Activated T-helper 17 cell treated with anti-CD3 and anti-CD28 coated beads, Interleukin-2, amount 50 U/mL, for 72 hours (primary cell): ENCODE data around the gene BSG. TPM values are rescaled to one million over a fixed set of nuclear protein-coding genes. Genes with fewer than 3 reads are reported as not detected.

Source experiments
- ATAC-seq: fragments of 150-1000 bp; cut with Tn5 transposase; replicated peaks from 2 replicates; pipeline ENCODE4 v1.10.0; 2021; ENCODE audit warnings: mild to moderate bottlenecking, moderate library complexity
- H3K27ac Mint-ChIP-seq: one replicate; pipeline ENCODE4 v1.8.0; 2022; ENCODE audit warnings: mixed read lengths
- H3K27me3 Mint-ChIP-seq: one replicate; pipeline ENCODE4 v1.8.0; 2022; ENCODE audit warnings: mixed read lengths
- H3K36me3 Mint-ChIP-seq: one replicate; pipeline ENCODE4 v1.8.0; 2022; ENCODE audit warnings: low read depth, mild to moderate bottlenecking, mixed read lengths
- H3K4me1 Mint-ChIP-seq: one replicate; pipeline ENCODE4 v1.8.0; 2022; ENCODE audit warnings: mixed read lengths
- H3K4me3 Mint-ChIP-seq: one replicate; pipeline ENCODE4 v1.8.0; 2022; ENCODE audit warnings: mild to moderate bottlenecking, mixed read lengths
- H3K9me3 Mint-ChIP-seq: one replicate; pipeline ENCODE4 v1.8.0; 2022; ENCODE audit warnings: mixed read lengths
- total RNA-seq, 2 donors: library from RNA; stranded (reverse); gene quantifications; one replicate each; pipeline ENCODE4 v1.2.3, GENCODE V29; 2022

BSG gene
- total RNA-seq, 2 donors from 2014 or later: 170 to 244 TPM

DNA sequence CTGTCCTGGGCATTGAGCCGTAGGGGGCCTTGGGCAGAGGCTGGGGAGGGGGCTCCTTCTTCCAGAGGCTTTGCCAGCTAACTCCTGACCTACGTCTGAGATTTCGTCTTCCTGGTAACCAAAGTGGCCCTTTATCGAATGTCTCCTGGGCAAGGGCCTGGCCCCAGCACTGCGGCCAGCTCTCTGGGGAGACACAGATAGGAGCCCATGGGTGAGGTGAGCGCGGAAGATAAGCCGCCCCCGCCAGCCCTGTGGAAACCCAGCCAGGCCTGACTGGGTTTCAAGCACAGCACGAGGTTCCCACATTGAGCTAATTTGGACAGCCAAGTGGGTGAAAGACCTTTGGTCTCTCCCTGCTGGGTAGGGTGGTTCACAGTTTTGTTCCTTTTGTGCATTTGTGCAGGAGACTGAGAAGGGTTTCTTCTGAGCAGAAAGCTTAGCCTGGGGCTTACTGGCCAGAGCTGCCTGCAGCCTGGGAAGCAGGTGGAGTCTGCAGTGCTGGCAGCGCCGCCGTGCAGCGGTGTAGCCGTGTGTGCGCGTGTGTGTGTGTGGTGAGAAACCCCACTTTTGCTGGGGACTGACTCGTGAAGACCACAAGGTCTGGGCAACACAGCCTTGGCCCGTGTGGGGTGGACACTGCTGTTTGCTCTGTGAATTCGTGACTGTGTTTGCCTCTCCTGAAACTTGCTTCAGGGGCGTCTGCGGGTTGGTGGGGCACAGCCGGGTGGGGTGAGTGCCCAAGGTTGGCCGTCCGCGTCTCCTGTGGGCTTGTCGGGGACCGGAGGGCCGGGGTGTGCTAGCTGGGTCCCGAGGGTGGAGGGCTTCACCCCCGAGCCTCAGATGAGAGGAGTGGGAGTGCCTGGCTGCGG lies 2.5 kb downstream of the BSG start:
- peaks cover 12% of the 10 kb centered on the region for H3K4me1 Mint-ChIP-seq
- H3K27ac Mint-ChIP-seq: no peak overlapping the region
- no peaks in the 10 kb centered on the region for H3K9me3 Mint-ChIP-seq
- no peaks in the 10 kb centered on the region for H3K27me3 Mint-ChIP-seq
- peaks cover 29% of the 10 kb centered on the region for H3K36me3 Mint-ChIP-seq
- H3K4me3 Mint-ChIP-seq: peak overlapping the region; percentile 99
- no peak for ATAC-seq

GRCh38 chr19:575527-576506 lies 3.4 kb downstream of the BSG start:
- H3K27me3 Mint-ChIP-seq: no peaks in the 10 kb centered on the region
- no peak for ATAC-seq
- no peak overlapping the region for H3K27ac Mint-ChIP-seq
- no peak overlapping the region for H3K4me3 Mint-ChIP-seq
- peaks cover 12% of the 10 kb centered on the region for H3K4me1 Mint-ChIP-seq
- H3K36me3 Mint-ChIP-seq: peaks cover 36% of the 10 kb centered on the region
- H3K9me3 Mint-ChIP-seq: no peaks in the 10 kb centered on the region

- Mint-ChIP-seq H3K27me3 (no peaks in the 10 kb centered on the region), H3K4me1 (peaks cover 6% of the 10 kb centered on the region), H3K4me3 (no peak overlapping the region), H3K9me3 (no peaks in the 10 kb centered on the region), H3K27ac (no peak overlapping the region), H3K36me3 (peaks cover 30% of the 10 kb centered on the region)
- ATAC-seq: no peak
Observed at GRCh38 chr19:576768-577438, 4.5 kb downstream of the BSG start.

DNA sequence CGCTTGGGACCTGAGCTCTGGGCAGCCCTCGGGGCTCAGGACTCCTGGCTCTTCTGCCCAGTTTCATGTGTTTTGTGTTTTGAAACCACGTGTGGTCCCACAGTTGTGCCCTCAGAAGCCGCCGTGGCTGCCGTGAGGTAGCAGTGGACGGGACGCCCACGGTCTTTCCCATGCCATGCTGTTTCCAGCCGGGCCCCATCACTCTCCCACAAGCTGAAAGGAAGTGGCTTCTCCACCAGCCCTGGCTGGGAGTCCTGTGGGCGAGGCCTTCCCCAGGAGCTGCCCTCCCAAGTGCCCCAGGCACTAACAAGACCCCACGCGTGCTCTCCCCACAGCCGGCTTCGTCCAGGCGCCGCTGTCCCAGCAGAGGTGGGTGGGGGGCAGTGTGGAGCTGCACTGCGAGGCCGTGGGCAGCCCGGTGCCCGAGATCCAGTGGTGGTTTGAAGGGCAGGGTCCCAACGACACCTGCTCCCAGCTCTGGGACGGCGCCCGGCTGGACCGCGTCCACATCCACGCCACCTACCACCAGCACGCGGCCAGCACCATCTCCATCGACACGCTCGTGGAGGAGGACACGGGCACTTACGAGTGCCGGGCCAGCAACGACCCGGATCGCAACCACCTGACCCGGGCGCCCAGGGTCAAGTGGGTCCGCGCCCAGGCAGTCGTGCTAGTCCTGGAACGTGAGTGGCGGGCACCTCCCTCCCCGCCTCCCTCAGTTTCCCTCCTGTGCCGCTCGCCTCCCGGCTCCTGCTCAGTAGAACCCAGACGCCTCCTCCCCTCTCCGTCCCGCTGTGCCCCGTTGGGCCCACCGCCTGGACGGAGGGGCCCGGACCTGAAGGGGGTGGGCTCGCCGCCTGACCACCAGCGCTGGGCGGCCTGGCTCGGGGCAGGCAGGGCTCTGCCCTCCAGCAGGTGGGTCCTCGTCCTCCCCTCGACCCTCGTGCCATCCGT lies 5.3 kb downstream of the BSG start:
- H3K27ac Mint-ChIP-seq: no peak overlapping the region
- H3K27me3 Mint-ChIP-seq: no peaks in the 10 kb centered on the region
- no peak for ATAC-seq
- no peaks in the 10 kb centered on the region for H3K9me3 Mint-ChIP-seq
- H3K4me3 Mint-ChIP-seq: no peak overlapping the region
- peaks cover 6% of the 10 kb centered on the region for H3K4me1 Mint-ChIP-seq
- H3K36me3 Mint-ChIP-seq: peaks cover 31% of the 10 kb centered on the region

- H3K27ac Mint-ChIP-seq: no peak overlapping the region
- no peak for ATAC-seq
- H3K36me3 Mint-ChIP-seq: peaks cover 32% of the 10 kb centered on the region
- no peak overlapping the region for H3K4me3 Mint-ChIP-seq
- H3K4me1 Mint-ChIP-seq: peaks cover 6% of the 10 kb centered on the region
- H3K9me3 Mint-ChIP-seq: no peaks in the 10 kb centered on the region
- H3K27me3 Mint-ChIP-seq: no peaks in the 10 kb centered on the region
Observed at GRCh38 chr19:579111-579841, 6.9 kb downstream of the BSG start.

GRCh38 chr19:579842-580155 lies 7.4 kb downstream of the BSG start:
- ATAC-seq: no peak
- Mint-ChIP-seq H3K9me3 (no peaks in the 10 kb centered on the region), H3K4me1 (peaks cover 2% of the 10 kb centered on the region), H3K4me3 (no peak overlapping the region), H3K36me3 (peaks cover 32% of the 10 kb centered on the region), H3K27ac (no peak overlapping the region), H3K27me3 (no peaks in the 10 kb centered on the region)

DNA sequence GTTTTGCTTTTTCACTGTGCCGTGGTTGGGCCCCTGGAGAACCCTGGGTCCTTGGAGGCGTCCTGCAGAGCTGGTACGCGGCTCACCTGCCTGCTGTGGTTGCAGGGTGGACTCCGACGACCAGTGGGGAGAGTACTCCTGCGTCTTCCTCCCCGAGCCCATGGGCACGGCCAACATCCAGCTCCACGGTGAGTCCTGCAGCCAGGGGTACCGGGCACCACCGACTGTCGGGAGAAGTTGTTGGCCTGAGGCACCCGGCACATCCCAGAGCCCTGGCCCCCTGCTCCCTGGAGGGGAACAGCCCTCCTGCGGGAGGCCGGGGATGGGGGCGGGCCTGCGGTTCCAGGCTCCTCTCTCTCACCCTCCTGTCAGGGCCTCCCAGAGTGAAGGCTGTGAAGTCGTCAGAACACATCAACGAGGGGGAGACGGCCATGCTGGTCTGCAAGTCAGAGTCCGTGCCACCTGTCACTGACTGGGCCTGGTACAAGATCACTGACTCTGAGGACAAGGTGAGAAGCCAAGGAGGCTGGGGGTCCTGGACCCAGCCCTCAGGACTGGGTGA lies 8.0 kb downstream of the BSG start:
- peaks cover 32% of the 10 kb centered on the region for H3K36me3 Mint-ChIP-seq
- no peak overlapping the region for H3K4me3 Mint-ChIP-seq
- no peaks in the 10 kb centered on the region for H3K27me3 Mint-ChIP-seq
- no peak for ATAC-seq
- no peaks in the 10 kb centered on the region for H3K4me1 Mint-ChIP-seq
- H3K9me3 Mint-ChIP-seq: no peaks in the 10 kb centered on the region
- no peak overlapping the region for H3K27ac Mint-ChIP-seq

DNA sequence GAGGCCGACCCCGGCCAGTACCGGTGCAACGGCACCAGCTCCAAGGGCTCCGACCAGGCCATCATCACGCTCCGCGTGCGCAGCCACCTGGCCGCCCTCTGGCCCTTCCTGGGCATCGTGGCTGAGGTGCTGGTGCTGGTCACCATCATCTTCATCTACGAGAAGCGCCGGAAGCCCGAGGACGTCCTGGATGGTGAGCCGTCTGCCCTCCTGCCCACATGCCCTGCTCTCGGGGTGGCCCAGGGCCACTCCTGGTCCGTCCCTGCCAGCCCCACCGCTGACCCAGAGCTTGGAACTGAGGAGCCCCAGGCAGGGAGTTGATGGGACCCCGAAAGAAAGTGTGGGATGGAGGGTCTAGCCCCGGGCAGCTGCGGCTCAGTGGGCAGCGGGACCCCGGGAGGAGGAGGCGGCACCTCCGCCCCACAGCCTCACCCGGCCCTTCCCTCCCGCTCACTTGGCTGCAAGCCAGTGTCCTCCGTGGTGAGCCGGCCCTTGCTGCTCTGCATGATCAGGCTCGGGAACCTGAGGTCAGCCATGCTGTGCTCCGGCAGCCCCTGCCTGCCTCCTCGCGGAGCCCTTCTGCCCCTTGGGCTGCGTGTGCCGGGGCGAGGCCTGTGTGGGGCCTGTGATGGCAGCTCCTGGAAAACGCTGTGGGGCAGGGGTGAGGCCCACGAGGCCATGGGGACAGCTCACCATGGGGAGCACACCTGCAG lies 9.2 kb downstream of the BSG start:
- Mint-ChIP-seq H3K27me3 (no peaks in the 10 kb centered on the region), H3K4me1 (no peaks in the 10 kb centered on the region), H3K36me3 (peaks cover 28% of the 10 kb centered on the region), H3K9me3 (no peaks in the 10 kb centered on the region), H3K4me3 (no peak overlapping the region), H3K27ac (no peak overlapping the region)
- no peak for ATAC-seq

GRCh38 chr19:582497-583197 lies 10.3 kb downstream of the BSG start:
- no peak overlapping the region for H3K27ac Mint-ChIP-seq
- no peak overlapping the region for H3K4me3 Mint-ChIP-seq
- H3K4me1 Mint-ChIP-seq: no peaks in the 10 kb centered on the region
- H3K27me3 Mint-ChIP-seq: no peaks in the 10 kb centered on the region
- H3K9me3 Mint-ChIP-seq: no peaks in the 10 kb centered on the region
- ATAC-seq: no peak
- peaks cover 24% of the 10 kb centered on the region for H3K36me3 Mint-ChIP-seq

DNA sequence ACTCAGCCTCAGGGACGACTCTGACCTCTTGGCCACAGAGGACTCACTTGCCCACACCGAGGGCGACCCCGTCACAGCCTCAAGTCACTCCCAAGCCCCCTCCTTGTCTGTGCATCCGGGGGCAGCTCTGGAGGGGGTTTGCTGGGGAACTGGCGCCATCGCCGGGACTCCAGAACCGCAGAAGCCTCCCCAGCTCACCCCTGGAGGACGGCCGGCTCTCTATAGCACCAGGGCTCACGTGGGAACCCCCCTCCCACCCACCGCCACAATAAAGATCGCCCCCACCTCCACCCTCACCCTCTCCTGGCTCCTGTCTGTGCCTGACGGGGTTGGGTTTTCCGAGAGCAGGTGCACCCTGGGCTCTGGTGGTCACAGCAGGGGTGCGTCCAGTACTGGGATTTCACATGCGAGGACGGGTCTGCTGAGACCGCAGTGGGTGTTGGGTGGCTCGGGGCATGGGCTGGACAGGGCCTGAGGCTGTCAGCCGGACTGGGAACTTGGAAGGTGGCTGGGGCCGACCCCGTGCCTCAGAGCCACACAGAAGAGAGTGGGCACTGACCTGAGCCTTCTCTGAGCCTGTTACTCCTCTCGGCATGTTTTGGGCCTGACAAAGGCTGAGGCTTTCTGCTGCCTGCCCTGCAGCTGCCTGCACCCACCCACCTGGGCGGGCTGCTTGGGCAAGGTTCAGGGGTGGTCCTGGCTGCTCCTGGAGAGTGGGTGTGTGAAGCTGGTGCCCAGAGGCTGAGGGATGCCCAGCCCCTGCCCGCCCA lies 11.0 kb downstream of the BSG start:
- no peak overlapping the region for H3K4me3 Mint-ChIP-seq
- no peaks in the 10 kb centered on the region for H3K4me1 Mint-ChIP-seq
- no peak for ATAC-seq
- H3K36me3 Mint-ChIP-seq: peaks cover 18% of the 10 kb centered on the region
- H3K27me3 Mint-ChIP-seq: no peaks in the 10 kb centered on the region
- H3K9me3 Mint-ChIP-seq: no peaks in the 10 kb centered on the region
- H3K27ac Mint-ChIP-seq: no peak overlapping the region

DNA sequence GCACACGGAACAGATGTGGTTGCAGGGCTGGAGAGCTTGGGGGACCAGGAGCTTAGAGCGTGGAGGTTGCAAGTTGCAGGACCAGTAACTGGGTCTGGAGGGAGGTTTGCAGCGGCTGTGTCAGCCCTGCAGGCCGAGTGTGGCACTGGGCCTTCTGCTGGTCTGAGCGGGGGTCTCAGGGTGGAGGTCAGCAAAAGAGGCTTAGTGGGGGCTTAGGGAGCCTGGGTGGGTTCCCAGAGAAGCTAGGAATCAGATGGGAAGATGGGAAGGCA lies 11.5 kb downstream of the BSG start:
- no peak overlapping the region for H3K27ac Mint-ChIP-seq
- H3K4me3 Mint-ChIP-seq: no peak overlapping the region
- no peaks in the 10 kb centered on the region for H3K9me3 Mint-ChIP-seq
- H3K27me3 Mint-ChIP-seq: no peaks in the 10 kb centered on the region
- no peak for ATAC-seq
- peaks cover 16% of the 10 kb centered on the region for H3K36me3 Mint-ChIP-seq
- H3K4me1 Mint-ChIP-seq: no peaks in the 10 kb centered on the region
